SK-N-SH (cell line): Measurements from ENCODE around the gene PPA2. TPM values are rescaled to one million over a fixed set of nuclear protein-coding genes. Genes with fewer than 3 reads are reported as not detected.

Source experiments
- CTCF ChIA-PET: fragments of 300-600, 350-600 bp; formaldehyde crosslinking; extraction: SDS; loops from one replicate; lab custom pipeline; 2021; lab: Yijun Ruan, JAX
- POLR2A ChIA-PET: fragments of 350-600 bp; sonication (Branson Sonifier 250); formaldehyde crosslinking; extraction: SDS; loops from one replicate; lab custom pipeline; 2020; ENCODE audit warnings: antibody characterized with exemption, inconsistent platforms; lab: Yijun Ruan, JAX
- DNase-seq: peaks from one replicate; pipeline ENCODE4 v3.0.0; 2012
- H2AFZ ChIP-seq: fragments of 200-600 bp; sonication (generic); 2 replicates; pipeline ENCODE4 v1.8.1; 2016; ENCODE audit warnings: antibody characterized with exemption, mild to moderate bottlenecking, low read depth
- H3F3A ChIP-seq: fragments of 200-600 bp; sonication (generic); replicated peaks from 2 replicates; pipeline ENCODE3; 2016; ENCODE audit warnings: antibody characterized with exemption, mild to moderate bottlenecking; ENCODE audit not compliant: insufficient read depth
- H3K27ac ChIP-seq, 2 experiments: fragments of 200-500 bp in 1 of 2; fragments of 200-600 bp in 1 of 2; sonication (Bioruptor generic) in 1 of 2; sonication (generic), shearing (Covaris generic) in 1 of 2; 2 replicates each; pipeline versions ENCODE4 v1.5.1 to v1.6.1; 2014 to 2016; ENCODE audit warnings: low read depth in 2 of 2, inconsistent platforms in 1 of 2, low read length in 1 of 2, mild to moderate bottlenecking in 1 of 2, mixed read lengths in 1 of 2
- H3K27me3 ChIP-seq: fragments of 200-600 bp; sonication (generic), shearing (Covaris generic); 2 replicates; pipeline ENCODE4 v1.6.1; 2016; ENCODE audit warnings: mixed run types; ENCODE audit not compliant: insufficient read depth
- H3K36me3 ChIP-seq, 2 experiments: fragments of 200-500 bp in 1 of 2; fragments of 200-600 bp in 1 of 2; sonication (Bioruptor generic) in 1 of 2; sonication (generic) in 1 of 2; replicated peaks in 1 of 2; 2 replicates each; pipeline versions ENCODE3 to v1.5.1; 2014 to 2016; ENCODE audit warnings: low read length in 1 of 2, mild to moderate bottlenecking in 1 of 2; ENCODE audit not compliant: insufficient read depth in 2 of 2, control insufficient read depth in 1 of 2
- H3K4me1 ChIP-seq, 2 experiments: fragments of 200-500 bp in 1 of 2; fragments of 200-600 bp in 1 of 2; sonication (Bioruptor generic) in 1 of 2; sonication (generic), shearing (Covaris generic) in 1 of 2; 2 replicates each; pipeline versions ENCODE4 v1.5.1 to v1.6.1; 2014 to 2016; ENCODE audit warnings: low read depth in 1 of 2, low read length in 1 of 2, mixed run types in 1 of 2; ENCODE audit not compliant: insufficient read depth in 2 of 2, control insufficient read depth in 1 of 2
- H3K4me2 ChIP-seq: fragments of 200-600 bp; sonication (generic), shearing (Covaris generic); 2 replicates; pipeline ENCODE4 v1.6.1; 2017; ENCODE audit warnings: mixed run types
- H3K4me3 ChIP-seq, 2 experiments: fragments of 200-500 bp in 1 of 2; fragments of 200-600 bp in 1 of 2; sonication (Bioruptor generic) in 1 of 2; sonication (generic), shearing (Covaris generic) in 1 of 2; 2 replicates each; pipeline versions ENCODE4 v1.5.1 to v1.8.1; 2014 to 2016; ENCODE audit warnings: low read depth in 2 of 2, inconsistent platforms in 1 of 2, low read length in 1 of 2, mild to moderate bottlenecking in 1 of 2, mixed read lengths in 1 of 2, moderate library complexity in 1 of 2
- H3K79me2 ChIP-seq: fragments of 200-600 bp; sonication (generic); 2 replicates; pipeline ENCODE4 v1.8.1; 2017; ENCODE audit warnings: mild to moderate bottlenecking; ENCODE audit not compliant: insufficient read depth
- H3K9ac ChIP-seq: fragments of 200-600 bp; sonication (generic); 2 replicates; pipeline ENCODE4 v1.6.1; 2017; ENCODE audit warnings: mixed run types
- H3K9me2 ChIP-seq: fragments of 200-600 bp; sonication (generic); 2 replicates; pipeline ENCODE4 v1.6.1; 2017; ENCODE audit warnings: mixed run types
- H3K9me3 ChIP-seq: fragments of 200-600 bp; sonication (generic); 2 replicates; pipeline ENCODE4 v1.6.1; 2017; ENCODE audit warnings: mixed run types, mild to moderate bottlenecking, moderate library complexity
- H4K20me1 ChIP-seq: fragments of 200-600 bp; sonication (generic); 2 replicates; pipeline ENCODE4 v1.6.1; 2017; ENCODE audit warnings: mild to moderate bottlenecking, mixed run types; ENCODE audit not compliant: insufficient read depth
- CHD2 ChIP-seq: fragments of 150-350 bp; IDR thresholded peaks from 2 replicates; pipeline ENCODE4 v1.6.1; 2018; ENCODE audit warnings: low read length; ENCODE audit not compliant: partially characterized antibody
- ELF1 ChIP-seq: IDR thresholded peaks from 2 replicates; pipeline ENCODE4 v1.4.0; 2012
- EZH2phosphoT487 ChIP-seq: fragments of 200-600 bp; sonication (generic); IDR thresholded peaks from 2 replicates; pipeline ENCODE4 v1.6.1; 2017; ENCODE audit warnings: low read depth, mixed run types, mild to moderate bottlenecking, antibody characterized with exemption, moderate library complexity, borderline replicate concordance
- FOSL2 ChIP-seq: IDR thresholded peaks from 2 replicates; pipeline ENCODE4 v1.4.0; 2012; ENCODE audit warnings: low read depth, mild to moderate bottlenecking, moderate library complexity, borderline replicate concordance
- FOXJ3 ChIP-seq: sonication (generic); formaldehyde crosslinking; IDR thresholded peaks from 2 replicates; pipeline ENCODE4 v1.5.1; 2020; ENCODE audit warnings: mild to moderate bottlenecking, missing genetic modification reagents
- FOXM1 ChIP-seq: IDR thresholded peaks from 2 replicates; pipeline ENCODE4 v1.4.0; 2012; ENCODE audit warnings: low read depth, mild to moderate bottlenecking
- JUND ChIP-seq: IDR thresholded peaks from 2 replicates; pipeline ENCODE4 v1.4.0; 2012
- MEF2A ChIP-seq: IDR thresholded peaks from 2 replicates; pipeline ENCODE4 v1.4.0; 2012; ENCODE audit warnings: low read depth, borderline replicate concordance
- POLR2AphosphoS5 ChIP-seq: IDR thresholded peaks from 2 replicates; pipeline ENCODE4 v1.6.1; 2012; ENCODE audit warnings: low read depth, low read length
- RAD21 ChIP-seq: IDR thresholded peaks from 2 replicates; pipeline ENCODE4 v1.6.1; 2012; ENCODE audit warnings: mild to moderate bottlenecking, low read length
- TEAD4 ChIP-seq: IDR thresholded peaks from 2 replicates; pipeline ENCODE4 v1.4.0; 2012; ENCODE audit warnings: mild to moderate bottlenecking, borderline replicate concordance; ENCODE audit not compliant: insufficient read depth
- YY1 ChIP-seq: IDR thresholded peaks from 2 replicates; pipeline ENCODE4 v1.4.0; 2012; ENCODE audit warnings: low read depth, mild to moderate bottlenecking
- WGBS: methylation state at CpG from one replicate; pipeline ENCODE4 v1.1.6; 2017; ENCODE audit warnings: low lambda C conversion rate; 5-methylcytosine and 5-hydroxymethylcytosine counted together
- polyA plus RNA-seq, 3 experiments: library from polyadenylated mRNA; depleted of rRNA; stranded (reverse); fragments of >200 nt; gene quantifications; 2 replicates each; pipeline ENCODE4 v1.2.3, GENCODE V29; 2012
- TF ChIP-seq, protein P1 (sequence below): IDR thresholded peaks from 2 replicates; pipeline ENCODE4 v1.4.0; 2012; ENCODE audit warnings: low read depth, borderline replicate concordance
- TF ChIP-seq, protein P2 (sequence below): IDR thresholded peaks from 2 replicates; pipeline ENCODE4; 2012
- TF ChIP-seq, protein P3 (sequence below): fragments of 150-350 bp; IDR thresholded peaks from 2 replicates; pipeline ENCODE4 v1.6.1; 2017; ENCODE audit warnings: antibody characterized with exemption, low read length, low read depth, borderline replicate concordance

PPA2 gene
- polyA plus RNA-seq, 1 of the 3 experiments (the other 2 are of a cell fraction) = 57.8 TPM

DNA sequence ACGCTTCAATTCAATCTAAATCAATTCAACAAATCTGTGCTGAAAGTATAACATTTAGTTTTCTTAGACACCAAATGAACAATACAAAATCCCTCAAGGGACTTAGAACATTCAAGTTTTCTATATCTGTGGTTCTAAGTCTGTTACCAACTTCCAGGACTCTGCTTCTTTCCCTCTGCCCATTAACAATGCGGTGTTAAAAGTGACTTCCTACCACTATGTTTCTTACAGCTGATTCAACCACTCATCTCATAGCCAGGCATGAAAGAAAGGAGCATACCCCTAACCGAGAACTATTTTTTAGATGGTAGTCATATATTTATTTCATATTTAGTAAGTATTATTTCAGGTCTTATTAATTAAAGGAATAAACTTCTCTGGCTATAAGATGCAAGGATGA, 38.9 kb downstream of the PPA2 start:
- no peak overlapping the region for H3K27ac ChIP-seq
- CTCF ChIA-PET = no interaction called here

DNA sequence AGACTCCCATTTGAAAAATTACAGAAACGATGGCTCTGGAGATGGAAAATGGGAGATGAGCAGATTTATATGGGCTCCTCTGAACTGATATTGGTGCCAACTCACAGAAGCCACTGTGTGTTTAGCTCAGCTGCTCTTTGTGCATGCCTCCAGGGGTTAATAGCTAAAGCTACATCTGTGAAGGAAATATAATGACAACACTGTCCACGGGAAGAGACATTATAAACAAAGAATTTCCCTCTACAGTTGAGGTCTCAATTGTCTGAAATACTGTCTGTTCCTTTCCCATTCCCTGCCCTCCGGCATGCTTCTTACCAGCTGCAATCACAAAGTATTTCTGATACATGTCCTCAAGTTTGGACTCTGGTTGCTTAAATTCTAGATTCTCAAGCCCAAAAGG, 40.4 kb downstream of the PPA2 start:
- no peaks in the 10 kb centered on the region for H3K27me3 ChIP-seq
- no peaks in the 10 kb centered on the region for H3F3A ChIP-seq
- H3K27ac ChIP-seq = no peak overlapping the region; a peak in 1 of 4 replicates
- H3K4me3 ChIP-seq = no peak overlapping the region
- WGBS = 87% methylated on average over 3 of the region's 3 CpGs
- no peaks in the 10 kb centered on the region for H4K20me1 ChIP-seq
- ChIA-PET CTCF (interaction anchor here (1.2 kb wide), 2 partner anchors 40 to 293 kb away, joined by 3 read pairs; partner anchors contain the start of gene PPA2), POLR2A (no interaction called here)
- H3K9me3 ChIP-seq = no peaks in the 10 kb centered on the region
- no peak overlapping the region for H2AFZ ChIP-seq
- DNase-seq = no peak
- no peaks in the 10 kb centered on the region for H3K79me2 ChIP-seq
- H3K9me2 ChIP-seq = no peaks in the 10 kb centered on the region
- H3K4me1 ChIP-seq = no peaks in the 10 kb centered on the region
- TF ChIP-seq FOSL2 (no peak), FOXJ3 (no peak), POLR2AphosphoS5 (no peak), FOXM1 (no peak), CHD2 (no peak), RAD21 (no peak), EZH2phosphoT487 (no peak), YY1 (no peak)
- TF ChIP-seq, protein P1, sequence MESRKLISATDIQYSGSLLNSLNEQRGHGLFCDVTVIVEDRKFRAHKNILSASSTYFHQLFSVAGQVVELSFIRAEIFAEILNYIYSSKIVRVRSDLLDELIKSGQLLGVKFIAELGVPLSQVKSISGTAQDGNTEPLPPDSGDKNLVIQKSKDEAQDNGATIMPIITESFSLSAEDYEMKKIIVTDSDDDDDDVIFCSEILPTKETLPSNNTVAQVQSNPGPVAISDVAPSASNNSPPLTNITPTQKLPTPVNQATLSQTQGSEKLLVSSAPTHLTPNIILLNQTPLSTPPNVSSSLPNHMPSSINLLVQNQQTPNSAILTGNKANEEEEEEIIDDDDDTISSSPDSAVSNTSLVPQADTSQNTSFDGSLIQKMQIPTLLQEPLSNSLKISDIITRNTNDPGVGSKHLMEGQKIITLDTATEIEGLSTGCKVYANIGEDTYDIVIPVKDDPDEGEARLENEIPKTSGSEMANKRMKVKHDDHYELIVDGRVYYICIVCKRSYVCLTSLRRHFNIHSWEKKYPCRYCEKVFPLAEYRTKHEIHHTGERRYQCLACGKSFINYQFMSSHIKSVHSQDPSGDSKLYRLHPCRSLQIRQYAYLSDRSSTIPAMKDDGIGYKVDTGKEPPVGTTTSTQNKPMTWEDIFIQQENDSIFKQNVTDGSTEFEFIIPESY = no peak
- TF ChIP-seq, all 33 proteins: peak for 0
- H3K4me2 ChIP-seq = no peak overlapping the region
- H3K9ac ChIP-seq = no peak overlapping the region
- peaks cover 64 to 66% of the 10 kb centered on the region in 2 experiments for H3K36me3 ChIP-seq

More for the DNA sequence above, 38.9 kb downstream of the PPA2 start:
- POLR2A ChIA-PET = no interaction called here
- no peak overlapping the region for H3K9ac ChIP-seq
- H3K4me3 ChIP-seq = no peak overlapping the region
- H2AFZ ChIP-seq = no peak overlapping the region
- no peaks in the 10 kb centered on the region for H3F3A ChIP-seq
- no peaks in the 10 kb centered on the region for H3K9me3 ChIP-seq
- no peaks in the 10 kb centered on the region for H3K4me1 ChIP-seq
- no peak overlapping the region for H3K4me2 ChIP-seq
- H3K79me2 ChIP-seq = no peaks in the 10 kb centered on the region; the same call in 1 of the 2 replicates
- H3K36me3 ChIP-seq = peaks cover 58 to 60% of the 10 kb centered on the region in 2 experiments
- H3K27me3 ChIP-seq = no peaks in the 10 kb centered on the region
- TF ChIP-seq ELF1 (no peak), TEAD4 (no peak), FOXM1 (no peak), JUND (no peak), MEF2A (no peak), CHD2 (no peak)
- TF ChIP-seq, protein P2, sequence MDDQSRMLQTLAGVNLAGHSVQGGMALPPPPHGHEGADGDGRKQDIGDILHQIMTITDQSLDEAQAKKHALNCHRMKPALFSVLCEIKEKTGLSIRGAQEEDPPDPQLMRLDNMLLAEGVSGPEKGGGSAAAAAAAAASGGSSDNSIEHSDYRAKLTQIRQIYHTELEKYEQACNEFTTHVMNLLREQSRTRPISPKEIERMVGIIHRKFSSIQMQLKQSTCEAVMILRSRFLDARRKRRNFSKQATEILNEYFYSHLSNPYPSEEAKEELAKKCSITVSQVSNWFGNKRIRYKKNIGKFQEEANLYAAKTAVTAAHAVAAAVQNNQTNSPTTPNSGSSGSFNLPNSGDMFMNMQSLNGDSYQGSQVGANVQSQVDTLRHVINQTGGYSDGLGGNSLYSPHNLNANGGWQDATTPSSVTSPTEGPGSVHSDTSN = no peak
- TF ChIP-seq, protein P3, sequence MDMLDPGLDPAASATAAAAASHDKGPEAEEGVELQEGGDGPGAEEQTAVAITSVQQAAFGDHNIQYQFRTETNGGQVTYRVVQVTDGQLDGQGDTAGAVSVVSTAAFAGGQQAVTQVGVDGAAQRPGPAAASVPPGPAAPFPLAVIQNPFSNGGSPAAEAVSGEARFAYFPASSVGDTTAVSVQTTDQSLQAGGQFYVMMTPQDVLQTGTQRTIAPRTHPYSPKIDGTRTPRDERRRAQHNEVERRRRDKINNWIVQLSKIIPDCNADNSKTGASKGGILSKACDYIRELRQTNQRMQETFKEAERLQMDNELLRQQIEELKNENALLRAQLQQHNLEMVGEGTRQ = no peak
- H4K20me1 ChIP-seq = no peaks in the 10 kb centered on the region
- 98% methylated on average over 3 of the region's 3 CpGs for WGBS
- DNase-seq = no peak
- no peaks in the 10 kb centered on the region for H3K9me2 ChIP-seq
